Breast epithelium (tissue), 3 donors: ENCODE data around the gene ATP2C2.

ENCODE experiments used
- CTCF ChIP-seq, 3 donors: fragments of 450-650 bp; IDR thresholded peaks; one replicate each; pipeline ENCODE4 v1.5.1; 2016 to 2017; ENCODE audit warnings: antibody characterized with exemption in 3 of 3, mild to moderate bottlenecking in 3 of 3, moderate library complexity in 3 of 3
- POLR2AphosphoS5 ChIP-seq, 3 donors: sonication (generic); formaldehyde crosslinking; IDR thresholded peaks; one replicate each; pipeline ENCODE4 v1.6.1; 2017; ENCODE audit warnings: antibody characterized with exemption in 3 of 3

- no peak for TF ChIP-seq CTCF (IDR thresholded peaks at IDR 0.05)
- TF ChIP-seq POLR2AphosphoS5 (IDR thresholded peaks at IDR 0.05) = no peak
Measured at GRCh38 chr16:84477661-84478060, 109.3 kb downstream of the ATP2C2 start.
